A673 (cell line): ENCODE measurements around the gene TRAF7.
"Not testable (repeated sequence)": the region's sequence is repeated elsewhere in the genome, so short reads cannot be mapped to it uniquely, and the experiment has no call there.

Source experiments
- EZH2 ChIP-seq: fragments of 200-600 bp; sonication (generic); IDR thresholded peaks from 2 replicates; pipeline ENCODE4 v1.6.1; 2017; ENCODE audit warnings: borderline replicate concordance, low read depth, mild to moderate bottlenecking, mixed read lengths, antibody characterized with exemption, low read length; ENCODE audit not compliant: poor library complexity, severe bottlenecking
- TF ChIP-seq, protein P1 (sequence below): fragments of 300-800, 200-600 bp; sonication (generic); conservative IDR thresholded peaks from 2 replicates; pipeline ENCODE4 v1.5.1; 2017; ENCODE audit warnings: low read depth, mild to moderate bottlenecking, antibody characterized with exemption, low read length, moderate library complexity, mixed read lengths

DNA sequence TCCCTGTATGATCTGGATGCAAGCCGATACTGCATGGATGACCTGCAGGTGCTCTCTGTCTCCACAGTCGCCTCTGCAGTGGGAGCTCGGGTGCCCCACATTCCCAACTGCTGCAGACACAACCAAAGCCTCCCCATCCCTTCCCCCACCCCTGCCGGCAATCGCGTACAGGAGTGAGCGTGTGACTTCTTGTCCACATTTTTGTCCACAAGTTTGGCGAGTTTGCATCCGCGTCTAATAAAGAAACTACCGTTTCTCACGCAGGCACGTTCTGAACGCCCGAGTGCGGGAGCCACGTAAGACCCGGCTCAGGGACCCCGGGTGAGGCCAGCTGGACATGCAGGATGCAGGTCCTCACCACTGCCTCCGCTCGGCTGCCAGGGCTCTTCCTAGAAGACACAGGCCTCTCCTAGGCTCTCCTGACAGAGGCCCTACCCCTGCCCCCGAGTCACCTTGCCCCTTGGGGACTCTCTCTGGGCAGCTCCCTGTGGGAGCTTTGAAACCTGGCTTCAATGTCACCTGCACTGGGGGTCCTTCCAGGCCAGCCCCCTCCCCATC is 25.6 kb upstream of the TRAF7 start:
- TF ChIP-seq EZH2: not testable (repeated sequence)
- TF ChIP-seq, protein P1, sequence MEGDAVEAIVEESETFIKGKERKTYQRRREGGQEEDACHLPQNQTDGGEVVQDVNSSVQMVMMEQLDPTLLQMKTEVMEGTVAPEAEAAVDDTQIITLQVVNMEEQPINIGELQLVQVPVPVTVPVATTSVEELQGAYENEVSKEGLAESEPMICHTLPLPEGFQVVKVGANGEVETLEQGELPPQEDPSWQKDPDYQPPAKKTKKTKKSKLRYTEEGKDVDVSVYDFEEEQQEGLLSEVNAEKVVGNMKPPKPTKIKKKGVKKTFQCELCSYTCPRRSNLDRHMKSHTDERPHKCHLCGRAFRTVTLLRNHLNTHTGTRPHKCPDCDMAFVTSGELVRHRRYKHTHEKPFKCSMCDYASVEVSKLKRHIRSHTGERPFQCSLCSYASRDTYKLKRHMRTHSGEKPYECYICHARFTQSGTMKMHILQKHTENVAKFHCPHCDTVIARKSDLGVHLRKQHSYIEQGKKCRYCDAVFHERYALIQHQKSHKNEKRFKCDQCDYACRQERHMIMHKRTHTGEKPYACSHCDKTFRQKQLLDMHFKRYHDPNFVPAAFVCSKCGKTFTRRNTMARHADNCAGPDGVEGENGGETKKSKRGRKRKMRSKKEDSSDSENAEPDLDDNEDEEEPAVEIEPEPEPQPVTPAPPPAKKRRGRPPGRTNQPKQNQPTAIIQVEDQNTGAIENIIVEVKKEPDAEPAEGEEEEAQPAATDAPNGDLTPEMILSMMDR: not testable (repeated sequence)
